ENCODE data around the gene LRRC4C.
A peak's percentile ranks its signal among the peaks of the same experiment; 100 is the strongest.
"Not testable (repeated sequence)": the region's sequence is repeated elsewhere in the genome, so short reads cannot be mapped to it uniquely, and the experiment has no call there.

LRRC4C gene

DNA sequence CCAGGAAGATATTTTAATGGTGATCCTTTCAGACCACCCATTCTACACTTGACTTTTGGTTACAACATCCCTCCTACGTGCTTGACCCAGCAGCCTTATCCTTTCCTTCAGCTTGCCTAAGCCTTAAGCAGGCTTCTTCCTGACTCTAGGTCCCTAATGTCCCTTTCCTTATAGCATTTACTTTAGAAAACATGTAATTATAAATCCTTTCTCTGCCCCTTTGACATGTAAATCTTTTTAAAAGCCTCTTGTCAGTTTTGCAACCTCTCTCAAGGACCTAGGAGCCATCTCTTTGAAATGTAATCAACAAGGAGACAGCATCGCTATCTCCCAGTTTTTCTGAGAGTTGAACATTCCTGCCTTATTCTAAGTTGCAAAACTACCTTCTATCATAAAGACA lies 1255.2 kb downstream of the LRRC4C start:
- H3K9me3 ChIP-seq (ENCODE audit: control insufficient read depth, insufficient read depth, low read depth, low read length): no peaks in the 10 kb centered on the region
- H3K36me3 ChIP-seq (ENCODE audit: control insufficient read depth, insufficient read depth, low read length): no peaks in the 10 kb centered on the region
- peaks cover 95% of the 10 kb centered on the region for H3K27me3 ChIP-seq (ENCODE audit: control insufficient read depth, insufficient read depth, low read length)
- H3K27ac ChIP-seq (ENCODE audit: low read depth, low read length): no peak overlapping the region
- no peak overlapping the region for H3K4me3 ChIP-seq (ENCODE audit: low read depth, low read length)
- no peak overlapping the region for H3K9ac ChIP-seq (ENCODE audit: low read length)
- H3K4me1 ChIP-seq (ENCODE audit: control insufficient read depth, insufficient read depth, low read length): peaks cover 42% of the 10 kb centered on the region

DNA sequence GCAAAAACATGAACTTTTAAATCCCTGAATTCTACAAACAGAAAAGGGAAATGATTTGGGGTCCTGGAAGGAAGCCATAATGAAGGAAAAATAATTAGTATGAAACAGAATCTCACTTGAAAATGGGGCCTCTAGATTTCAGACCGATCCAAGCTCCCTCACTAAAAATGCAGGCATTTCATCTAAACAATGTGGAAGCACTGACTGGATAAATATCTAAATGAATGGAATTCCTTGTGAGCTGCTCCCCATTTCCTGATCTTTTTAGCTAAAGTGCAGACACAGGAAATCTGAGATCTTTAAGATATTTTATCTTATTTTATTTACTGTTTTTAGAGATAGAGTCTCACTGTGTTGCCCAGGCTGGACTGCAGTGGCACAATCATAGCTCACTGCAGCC lies 1255.8 kb downstream of the LRRC4C start:
- H3K4me3 ChIP-seq (ENCODE audit: low read depth, low read length): peak overlapping the region; percentile 17; the same call in 1 of the 2 replicates
- H3K9me3 ChIP-seq (ENCODE audit: control insufficient read depth, insufficient read depth, low read depth, low read length): no peaks in the 10 kb centered on the region
- no peak overlapping the region for H3K27ac ChIP-seq (ENCODE audit: low read depth, low read length)
- H3K4me1 ChIP-seq (ENCODE audit: control insufficient read depth, insufficient read depth, low read length): peaks cover 42% of the 10 kb centered on the region
- no peaks in the 10 kb centered on the region for H3K36me3 ChIP-seq (ENCODE audit: control insufficient read depth, insufficient read depth, low read length)
- peaks cover 90% of the 10 kb centered on the region for H3K27me3 ChIP-seq (ENCODE audit: control insufficient read depth, insufficient read depth, low read length)
- no peak overlapping the region for H3K9ac ChIP-seq (ENCODE audit: low read length)

DNA sequence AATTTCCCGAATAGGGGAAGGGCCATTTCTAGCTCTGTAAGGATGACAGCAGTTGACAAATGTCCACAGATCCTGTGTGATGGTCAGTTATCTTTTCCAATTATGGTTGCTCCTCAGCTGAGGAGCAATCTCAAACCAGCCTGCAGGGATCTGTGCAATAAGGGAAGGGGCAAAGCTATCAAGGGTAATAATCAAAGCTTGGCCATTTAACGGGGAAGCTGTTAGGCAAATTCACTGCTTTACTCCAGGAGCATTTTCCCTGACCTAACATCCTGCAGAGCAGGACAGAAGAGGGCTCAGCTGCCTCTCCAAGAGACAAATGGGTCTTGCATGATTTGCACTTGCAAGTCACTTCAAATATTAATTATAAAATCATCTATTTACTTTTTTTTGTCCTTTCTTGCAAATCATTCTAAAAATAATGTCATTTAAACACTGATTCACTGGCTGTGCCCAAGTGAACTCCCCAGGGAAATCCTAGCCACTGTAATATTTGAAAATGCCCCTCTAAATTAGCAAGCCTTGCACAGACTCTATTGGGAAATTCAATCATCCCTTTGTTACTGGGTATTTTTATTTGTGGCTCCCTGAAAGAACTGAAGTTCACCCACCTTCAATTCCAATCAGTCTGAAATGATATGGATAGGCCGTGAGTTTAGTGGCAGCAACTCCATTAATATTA lies 1256.7 kb downstream of the LRRC4C start:
- H3K27ac ChIP-seq (ENCODE audit: low read depth, low read length): no peak overlapping the region
- H3K27me3 ChIP-seq (ENCODE audit: control insufficient read depth, insufficient read depth, low read length): peaks cover 90% of the 10 kb centered on the region
- H3K9ac ChIP-seq (ENCODE audit: low read length): no peak overlapping the region
- H3K4me3 ChIP-seq (ENCODE audit: low read depth, low read length): no peak overlapping the region
- peaks cover 38% of the 10 kb centered on the region for H3K4me1 ChIP-seq (ENCODE audit: control insufficient read depth, insufficient read depth, low read length)
- no peaks in the 10 kb centered on the region for H3K36me3 ChIP-seq (ENCODE audit: control insufficient read depth, insufficient read depth, low read length)
- H3K9me3 ChIP-seq (ENCODE audit: control insufficient read depth, insufficient read depth, low read depth, low read length): no peaks in the 10 kb centered on the region

DNA sequence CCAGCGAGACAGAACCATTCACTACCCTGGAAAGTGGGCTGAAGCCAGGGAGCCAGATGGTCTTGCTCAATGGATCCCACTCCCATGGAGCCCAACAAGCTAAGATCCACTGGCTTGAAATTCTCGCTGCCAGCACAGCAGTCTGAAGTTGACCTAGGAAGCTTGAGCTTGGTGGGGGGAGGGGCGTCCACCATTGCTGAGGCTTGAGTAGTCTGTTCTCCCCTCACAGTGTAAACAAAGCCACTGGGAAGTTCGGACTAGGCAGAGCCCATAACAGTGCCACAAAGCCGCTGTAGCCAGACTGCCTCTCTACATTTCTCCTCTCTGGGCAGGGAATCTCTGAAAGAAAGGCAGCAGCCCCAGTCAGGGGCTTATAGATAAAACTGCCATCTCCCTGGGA lies 1266.9 kb downstream of the LRRC4C start:
- H3K27ac ChIP-seq (ENCODE audit: low read depth, low read length); H3K36me3 ChIP-seq (ENCODE audit: control insufficient read depth, insufficient read depth, low read length); H3K9ac ChIP-seq (ENCODE audit: low read length); H3K9me3 ChIP-seq (ENCODE audit: control insufficient read depth, insufficient read depth, low read depth, low read length); H3K4me3 ChIP-seq (ENCODE audit: low read depth, low read length): not testable (repeated sequence)
- peaks cover 11% of the 10 kb centered on the region for H3K4me1 ChIP-seq (ENCODE audit: control insufficient read depth, insufficient read depth, low read length)
- H3K27me3 ChIP-seq (ENCODE audit: control insufficient read depth, insufficient read depth, low read length): peaks cover 19% of the 10 kb centered on the region

DNA sequence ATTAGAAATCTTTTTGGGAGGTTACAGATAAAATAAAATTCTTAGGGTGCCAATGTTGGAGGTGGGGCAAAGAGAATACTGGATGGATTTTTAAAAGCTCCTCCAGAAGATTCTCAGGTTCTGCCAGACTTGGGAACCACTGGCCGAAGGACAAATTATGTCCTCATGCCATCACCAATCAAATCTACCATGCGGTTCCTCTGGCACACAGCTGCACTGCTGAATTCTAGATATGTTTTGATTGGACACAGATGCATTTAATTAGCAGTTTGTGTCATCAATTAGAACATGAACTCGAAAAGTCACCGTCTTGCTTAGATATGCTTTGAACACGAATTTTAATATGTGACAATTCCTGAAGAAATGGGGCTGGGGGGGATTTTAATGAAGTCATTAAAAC lies 1269.2 kb downstream of the LRRC4C start:
- H3K27ac ChIP-seq (ENCODE audit: low read depth, low read length): no peak overlapping the region
- no peaks in the 10 kb centered on the region; the same call in 1 of the 2 replicates for H3K27me3 ChIP-seq (ENCODE audit: control insufficient read depth, insufficient read depth, low read length)
- H3K9me3 ChIP-seq (ENCODE audit: control insufficient read depth, insufficient read depth, low read depth, low read length): no peaks in the 10 kb centered on the region
- no peak overlapping the region for H3K4me3 ChIP-seq (ENCODE audit: low read depth, low read length)
- peaks cover 15% of the 10 kb centered on the region for H3K4me1 ChIP-seq (ENCODE audit: control insufficient read depth, insufficient read depth, low read length)
- no peak overlapping the region for H3K9ac ChIP-seq (ENCODE audit: low read length)
- no peaks in the 10 kb centered on the region for H3K36me3 ChIP-seq (ENCODE audit: control insufficient read depth, insufficient read depth, low read length)

DNA sequence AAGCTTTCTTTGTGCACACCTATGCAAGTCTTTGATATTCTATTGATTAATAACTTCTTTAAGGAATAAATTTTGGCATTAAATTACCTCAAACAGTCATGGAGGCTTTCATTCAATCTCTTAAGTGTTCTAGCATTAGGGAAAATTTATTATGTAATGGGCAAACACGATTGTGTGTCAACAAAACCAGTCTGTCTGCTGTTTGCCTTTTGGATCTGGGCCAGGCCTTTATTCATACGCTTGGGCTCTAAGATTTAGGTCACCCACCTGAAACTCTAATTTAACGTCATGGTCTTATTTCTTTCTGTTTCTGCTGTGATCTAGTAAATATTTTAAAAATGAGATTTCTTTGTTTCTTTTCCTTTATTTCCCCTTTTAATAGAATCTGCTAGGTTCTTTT lies 1270.6 kb downstream of the LRRC4C start:
- no peak overlapping the region for H3K9ac ChIP-seq (ENCODE audit: low read length)
- no peaks in the 10 kb centered on the region; the same call in 1 of the 2 replicates for H3K27me3 ChIP-seq (ENCODE audit: control insufficient read depth, insufficient read depth, low read length)
- no peak overlapping the region for H3K27ac ChIP-seq (ENCODE audit: low read depth, low read length)
- H3K36me3 ChIP-seq (ENCODE audit: control insufficient read depth, insufficient read depth, low read length): no peaks in the 10 kb centered on the region
- H3K4me1 ChIP-seq (ENCODE audit: control insufficient read depth, insufficient read depth, low read length): peaks cover 15% of the 10 kb centered on the region
- no peaks in the 10 kb centered on the region for H3K9me3 ChIP-seq (ENCODE audit: control insufficient read depth, insufficient read depth, low read depth, low read length)
- no peak overlapping the region for H3K4me3 ChIP-seq (ENCODE audit: low read depth, low read length)

DNA sequence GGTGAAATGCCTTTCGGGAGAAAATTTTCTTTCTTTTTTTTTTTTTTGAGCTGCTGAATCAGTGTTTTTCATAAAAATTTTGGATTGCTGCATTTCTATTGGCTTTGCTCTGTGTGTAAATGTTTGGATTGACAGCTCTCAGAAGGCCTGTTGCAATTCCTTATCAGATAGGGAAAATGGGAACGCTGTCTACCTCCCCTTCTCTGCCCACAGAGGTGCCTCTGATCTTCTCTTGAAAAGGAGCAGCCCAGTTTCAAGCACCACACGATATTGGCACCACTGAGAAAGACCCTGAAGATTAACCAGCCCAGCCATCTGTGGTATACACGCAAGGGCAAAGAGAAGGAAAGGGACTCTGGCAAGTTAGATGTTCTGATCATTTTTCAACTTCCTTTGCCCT lies 1272.2 kb downstream of the LRRC4C start:
- Histone ChIP-seq H3K36me3 (ENCODE audit: control insufficient read depth, insufficient read depth, low read length) (no peaks in the 10 kb centered on the region), H3K4me3 (ENCODE audit: low read depth, low read length) (no peak overlapping the region), H3K27ac (ENCODE audit: low read depth, low read length) (no peak overlapping the region), H3K4me1 (ENCODE audit: control insufficient read depth, insufficient read depth, low read length) (peaks cover 5% of the 10 kb centered on the region), H3K27me3 (ENCODE audit: control insufficient read depth, insufficient read depth, low read length) (no peaks in the 10 kb centered on the region; the same call in 1 of the 2 replicates), H3K9ac (ENCODE audit: low read length) (no peak overlapping the region), H3K9me3 (ENCODE audit: control insufficient read depth, insufficient read depth, low read depth, low read length) (no peaks in the 10 kb centered on the region)

DNA sequence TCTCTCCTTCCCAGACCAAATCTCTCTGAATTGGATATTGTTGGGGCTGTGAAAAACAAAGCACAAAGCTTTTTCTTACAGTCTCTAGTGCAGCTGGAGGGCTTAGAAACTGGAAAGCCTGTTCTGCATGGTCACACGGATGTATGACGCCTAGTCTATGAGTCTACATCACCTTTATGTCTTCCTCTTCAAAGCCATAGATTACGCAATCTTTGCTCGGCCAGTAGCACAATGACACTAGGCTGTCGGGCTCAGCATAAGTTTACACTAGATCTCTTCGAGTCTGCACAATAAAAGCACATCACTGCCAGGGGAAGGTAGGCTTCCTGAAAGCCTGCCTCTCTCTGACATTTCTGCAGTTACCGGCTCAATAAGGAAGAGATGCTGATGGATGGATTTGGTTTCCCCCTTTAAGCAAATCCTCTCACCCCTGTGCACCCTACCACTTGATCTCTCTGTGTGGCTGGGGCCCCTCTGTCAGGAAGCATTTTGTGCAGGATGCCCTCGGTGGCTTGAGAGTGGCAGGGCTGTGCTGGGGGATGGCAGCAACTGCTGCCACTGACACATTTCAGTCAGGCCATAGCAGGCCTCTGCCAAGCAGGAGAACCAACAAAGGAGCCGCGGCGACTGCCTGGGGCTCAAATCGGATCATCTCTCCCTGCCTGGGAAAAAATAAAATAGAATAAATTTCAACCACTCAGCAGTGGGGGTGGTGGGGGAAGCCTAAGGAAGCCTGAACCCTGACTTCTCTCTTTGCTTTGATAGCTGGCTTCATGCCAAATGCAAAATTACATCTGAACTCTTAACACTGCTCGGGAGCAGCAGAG lies 1272.8 kb downstream of the LRRC4C start:
- H3K27me3 ChIP-seq (ENCODE audit: control insufficient read depth, insufficient read depth, low read length): no peaks in the 10 kb centered on the region; the same call in 1 of the 2 replicates
- H3K27ac ChIP-seq (ENCODE audit: low read depth, low read length): no peak overlapping the region
- H3K9ac ChIP-seq (ENCODE audit: low read length): no peak overlapping the region
- H3K4me3 ChIP-seq (ENCODE audit: low read depth, low read length): no peak overlapping the region
- H3K9me3 ChIP-seq (ENCODE audit: control insufficient read depth, insufficient read depth, low read depth, low read length): no peaks in the 10 kb centered on the region
- no peaks in the 10 kb centered on the region for H3K36me3 ChIP-seq (ENCODE audit: control insufficient read depth, insufficient read depth, low read length)
- peaks cover 3% of the 10 kb centered on the region; the same call in 1 of the 2 replicates for H3K4me1 ChIP-seq (ENCODE audit: control insufficient read depth, insufficient read depth, low read length)

DNA sequence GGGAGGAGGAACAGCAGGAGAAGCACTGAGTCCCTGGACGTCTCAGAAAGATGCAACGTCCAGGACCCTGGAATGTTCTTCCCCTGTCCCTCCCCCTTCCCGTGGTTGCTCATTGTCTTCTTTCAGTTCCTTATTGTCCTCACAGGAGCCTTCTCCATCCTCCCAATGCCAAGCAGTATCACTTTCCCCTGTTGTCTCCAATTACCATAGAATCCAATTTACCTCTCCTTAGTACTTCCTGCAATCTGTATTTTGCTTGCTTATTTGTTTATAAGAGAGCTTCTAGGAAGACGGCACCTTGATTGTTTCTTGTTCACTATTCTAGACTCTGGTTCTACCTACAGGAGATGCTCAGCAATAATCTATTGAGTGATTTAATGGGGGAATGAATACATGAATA lies 1273.7 kb downstream of the LRRC4C start:
- Histone ChIP-seq H3K27me3 (ENCODE audit: control insufficient read depth, insufficient read depth, low read length) (no peaks in the 10 kb centered on the region; the same call in 1 of the 2 replicates), H3K4me1 (ENCODE audit: control insufficient read depth, insufficient read depth, low read length) (peaks cover 3% of the 10 kb centered on the region; the same call in 1 of the 2 replicates), H3K4me3 (ENCODE audit: low read depth, low read length) (no peak overlapping the region), H3K9ac (ENCODE audit: low read length) (no peak overlapping the region), H3K36me3 (ENCODE audit: control insufficient read depth, insufficient read depth, low read length) (no peaks in the 10 kb centered on the region), H3K9me3 (ENCODE audit: control insufficient read depth, insufficient read depth, low read depth, low read length) (no peaks in the 10 kb centered on the region), H3K27ac (ENCODE audit: low read depth, low read length) (no peak overlapping the region)

DNA sequence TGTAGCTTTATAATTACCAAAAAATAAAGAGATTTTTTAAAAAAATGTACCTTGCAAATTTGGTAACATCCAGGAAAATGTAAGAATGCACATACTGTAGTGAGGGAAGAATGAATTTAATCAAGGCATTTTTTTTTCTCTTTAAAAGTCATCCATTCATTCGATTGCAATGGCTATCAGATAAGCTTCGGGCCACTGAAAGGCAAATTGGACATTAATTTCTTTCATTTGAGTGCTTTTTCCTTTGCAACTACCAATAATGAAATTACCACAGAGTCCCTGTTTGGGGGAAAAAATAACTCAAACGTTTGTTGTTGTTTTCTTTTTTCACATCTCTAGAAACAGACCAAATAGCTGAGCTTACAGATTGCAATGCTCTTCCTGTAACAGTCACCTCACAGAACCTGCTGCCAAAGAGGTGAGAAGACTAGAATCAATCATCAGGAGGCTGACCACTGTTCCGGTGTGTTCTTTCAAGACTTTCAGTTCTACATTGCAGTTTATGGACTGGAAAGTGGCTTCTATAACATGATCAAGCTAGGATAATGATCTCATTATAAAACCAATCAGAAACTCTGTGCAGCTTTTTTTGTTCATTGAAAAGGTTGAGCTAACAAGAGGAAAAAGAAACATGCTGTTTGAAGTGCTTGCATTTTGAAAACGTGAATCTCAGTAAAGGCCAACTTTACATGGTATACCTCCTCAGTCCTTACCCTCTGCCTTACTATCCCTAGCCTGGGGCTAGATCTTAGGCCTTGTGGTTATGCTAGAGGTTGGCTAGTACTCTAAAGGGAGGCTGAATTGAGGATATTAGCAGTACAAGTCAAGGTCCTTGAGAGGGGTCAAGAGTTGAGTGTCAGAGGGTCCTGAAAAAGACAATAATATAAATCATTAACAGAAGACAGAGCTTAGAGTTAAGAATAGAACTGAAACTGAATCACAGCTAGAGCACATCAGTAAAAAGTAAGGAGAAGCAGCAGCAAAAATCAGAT lies 1276.1 kb downstream of the LRRC4C start:
- Histone ChIP-seq H3K36me3 (ENCODE audit: control insufficient read depth, insufficient read depth, low read length) (no peaks in the 10 kb centered on the region), H3K27ac (ENCODE audit: low read depth, low read length) (no peak overlapping the region), H3K4me1 (ENCODE audit: control insufficient read depth, insufficient read depth, low read length) (peaks cover 3% of the 10 kb centered on the region; the same call in 1 of the 2 replicates), H3K9me3 (ENCODE audit: control insufficient read depth, insufficient read depth, low read depth, low read length) (no peaks in the 10 kb centered on the region), H3K27me3 (ENCODE audit: control insufficient read depth, insufficient read depth, low read length) (no peaks in the 10 kb centered on the region; the same call in 1 of the 2 replicates), H3K9ac (ENCODE audit: low read length) (no peak overlapping the region), H3K4me3 (ENCODE audit: low read depth, low read length) (no peak overlapping the region)

All from HUES6 (cell line).